Measurements from ENCODE around the gene RBM44.

- TF ChIP-seq, protein P1, sequence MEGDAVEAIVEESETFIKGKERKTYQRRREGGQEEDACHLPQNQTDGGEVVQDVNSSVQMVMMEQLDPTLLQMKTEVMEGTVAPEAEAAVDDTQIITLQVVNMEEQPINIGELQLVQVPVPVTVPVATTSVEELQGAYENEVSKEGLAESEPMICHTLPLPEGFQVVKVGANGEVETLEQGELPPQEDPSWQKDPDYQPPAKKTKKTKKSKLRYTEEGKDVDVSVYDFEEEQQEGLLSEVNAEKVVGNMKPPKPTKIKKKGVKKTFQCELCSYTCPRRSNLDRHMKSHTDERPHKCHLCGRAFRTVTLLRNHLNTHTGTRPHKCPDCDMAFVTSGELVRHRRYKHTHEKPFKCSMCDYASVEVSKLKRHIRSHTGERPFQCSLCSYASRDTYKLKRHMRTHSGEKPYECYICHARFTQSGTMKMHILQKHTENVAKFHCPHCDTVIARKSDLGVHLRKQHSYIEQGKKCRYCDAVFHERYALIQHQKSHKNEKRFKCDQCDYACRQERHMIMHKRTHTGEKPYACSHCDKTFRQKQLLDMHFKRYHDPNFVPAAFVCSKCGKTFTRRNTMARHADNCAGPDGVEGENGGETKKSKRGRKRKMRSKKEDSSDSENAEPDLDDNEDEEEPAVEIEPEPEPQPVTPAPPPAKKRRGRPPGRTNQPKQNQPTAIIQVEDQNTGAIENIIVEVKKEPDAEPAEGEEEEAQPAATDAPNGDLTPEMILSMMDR (IDR thresholded peaks at IDR 0.05): no peak
- no peak for TF ChIP-seq POLR2A (IDR thresholded peaks at IDR 0.05)
Measured at GRCh38 chr2:237872178-237872887, 73.8 kb downstream of the RBM44 start.
